HepG2 (cell line): ENCODE data around the gene FAM76A. TPM values are rescaled to one million over a fixed set of nuclear protein-coding genes. Genes with fewer than 3 reads are reported as not detected.
"Not testable (repeated sequence)": the region's sequence is repeated elsewhere in the genome, so short reads cannot be mapped to it uniquely, and the experiment has no call there.

Experiments
- ATAC-seq: fragments of 200-7000 bp; cut with Tn5 transposase; 3 replicates; pipeline ENCODE4 v1.9.1; 2020; ENCODE audit warnings: mild to moderate bottlenecking, moderate library complexity
- BruUV-seq: library from RNA; stranded (reverse); fragments of 400-500 nt; replicated peaks from 2 replicates; lab custom pipeline; 2021; lab: Mats Ljungman, UMichigan
- CTCF ChIA-PET: fragments of 300-600 bp; formaldehyde crosslinking; extraction: SDS; loops from one replicate; lab custom pipeline; 2021; ENCODE audit warnings: low total read pairs, inconsistent platforms, low intra/inter-chr PET ratio; lab: Yijun Ruan, JAX
- POLR2A ChIA-PET: fragments of 350-600 bp; sonication (Branson Sonifier 250); formaldehyde crosslinking; loops from one replicate; lab custom pipeline; 2020; ENCODE audit warnings: antibody characterized with exemption, inconsistent platforms; lab: Yijun Ruan, JAX
- DNase-seq: peaks from one replicate; pipeline ENCODE4 v3.0.0-alpha.2; 2015; ENCODE audit warnings: low spot score
- FAIRE-seq: peaks from 3 replicates; lab custom pipeline; 2011; peaks lifted over from hg19 to GRCh38; lab: Jason Lieb, UNC
- H2AFZ ChIP-seq: one replicate; pipeline ENCODE4 v1.6.1; 2011; ENCODE audit warnings: low read length, inconsistent platforms
- H3K27ac ChIP-seq: fragments of 300-600 bp; 3 replicates; pipeline ENCODE4 v1.8.0; 2011; ENCODE audit warnings: mixed run types, mild to moderate bottlenecking, mixed read lengths, low read length, inconsistent platforms; ENCODE audit not compliant: insufficient read depth; ENCODE audit errors: extremely low read length
- H3K27me3 ChIP-seq, 2 experiments: fragments of 200-600 bp in 1 of 2; 2 replicates in 1 of 2; 3 replicates in 1 of 2; pipeline versions ENCODE4 v1.6.0 to v1.8.0; 2011; ENCODE audit warnings: low read length in 2 of 2, mild to moderate bottlenecking in 2 of 2, moderate library complexity in 2 of 2, inconsistent platforms in 1 of 2; ENCODE audit not compliant: insufficient read depth in 2 of 2, control insufficient read depth in 1 of 2
- H3K36me3 ChIP-seq, 2 experiments: fragments of 200-600 bp in 1 of 2; replicated peaks in 1 of 2; 2 replicates in 1 of 2; 3 replicates in 1 of 2; pipeline versions ENCODE4 v1.5.1 to v1.8.0; 2011; ENCODE audit warnings: low read length in 2 of 2, inconsistent platforms in 1 of 2; ENCODE audit not compliant: insufficient read depth in 2 of 2, control insufficient read depth in 1 of 2
- H3K4me1 ChIP-seq: 2 replicates; pipeline ENCODE4 v1.5.1; 2012; ENCODE audit warnings: low read length, inconsistent platforms; ENCODE audit not compliant: insufficient read depth
- H3K4me2 ChIP-seq: 2 replicates; pipeline ENCODE4 v1.6.0; 2011; ENCODE audit warnings: low read depth, low read length, inconsistent platforms
- H3K4me3 ChIP-seq, 3 experiments: fragments of 200-600 bp in 1 of 3; sonication (generic), shearing (Covaris generic) in 1 of 3; replicated peaks in 1 of 3; 2 replicates each; pipeline ENCODE4 v1.5.1; 2011 to 2016; ENCODE audit warnings: low read length in 3 of 3, inconsistent platforms in 2 of 3, low read depth in 2 of 3, mild to moderate bottlenecking in 2 of 3, control low read depth in 1 of 3, mixed read lengths in 1 of 3; ENCODE audit not compliant: insufficient read depth in 1 of 3
- H3K79me2 ChIP-seq: one replicate; pipeline ENCODE4 v1.6.1; 2011; ENCODE audit warnings: low read length, inconsistent platforms; ENCODE audit not compliant: insufficient read depth
- H3K9ac ChIP-seq: 2 replicates; pipeline ENCODE4 v1.6.0; 2011; ENCODE audit warnings: mild to moderate bottlenecking, low read depth, low read length, inconsistent platforms; ENCODE audit not compliant: insufficient read depth
- H3K9me3 ChIP-seq: 2 replicates; pipeline ENCODE4 v1.5.1; 2012; ENCODE audit warnings: mild to moderate bottlenecking, low read length
- H4K20me1 ChIP-seq: 2 replicates; pipeline ENCODE4 v1.6.0; 2011; ENCODE audit warnings: inconsistent platforms, mild to moderate bottlenecking, low read length, moderate library complexity; ENCODE audit not compliant: insufficient read depth
- ZNF280D ChIP-seq: sonication (generic); formaldehyde crosslinking; IDR thresholded peaks from 2 replicates; pipeline ENCODE4 v1.5.1; 2020; ENCODE audit warnings: mild to moderate bottlenecking, missing genetic modification reagents
- WGBS: methylation state at CpG from one replicate; pipeline ENCODE4 v1.1.6; 2017; ENCODE audit warnings: low lambda C conversion rate; 5-methylcytosine and 5-hydroxymethylcytosine counted together
- in situ Hi-C: cut with HindIII; loops from 2 replicates; pipeline ENCODE4 v1.10.0; 2017; ENCODE audit warnings: low pct_unique_long_range_greater_than_20kb; ENCODE audit not compliant: extremely low pct_ligation_motif_present
- intact Hi-C: fragments of 100-400 bp; cut with micrococcal nuclease; formaldehyde crosslinking; loops from one replicate; pipeline ENCODE4 v1.10.0; 2022; ENCODE audit not compliant: unreplicated experiment
- polyA plus RNA-seq, 8 experiments: library from polyadenylated mRNA; depleted of rRNA in 3 of 8; stranded (reverse) in 7 of 8; unstranded in 1 of 8; fragments of >200 nt; fragmentation: Illumina TruSeq in 4 of 8; extraction: Trizol in 4 of 8; gene quantifications; 2 replicates each; pipeline versions ENCODE4 v1.2.1 to v1.2.3, GENCODE V29; 2011 to 2016; ENCODE audit warnings: low read depth in 4 of 8, missing spikeins in 1 of 8, mixed read lengths in 1 of 8; ENCODE audit not compliant: insufficient read depth in 1 of 8
- total RNA-seq, 5 experiments: library from RNA; depleted of rRNA; stranded (reverse); fragments of >200 nt; fragmentation: Illumina TruSeq; extraction: Trizol; gene quantifications; 2 replicates each; pipeline ENCODE4 v1.2.3, GENCODE V29; 2016; ENCODE audit warnings: low read depth in 1 of 5

The FAM76A gene
- total and polyA plus RNA-seq, 2 of the 13 experiments (the other 11 are each of a cell fraction or from before 2014, with no cell fraction given), result 4.2 to 15.7 TPM

GRCh38 chr1:27680225-27680791 is 45.5 kb upstream of the FAM76A start:
- H4K20me1 ChIP-seq, in situ Hi-C loops, FAIRE-seq, H3K27ac ChIP-seq, ATAC-seq, H2AFZ ChIP-seq, H3K9ac ChIP-seq, H3K4me2 ChIP-seq, DNase-seq, POLR2A ChIA-PET, H3K4me3 ChIP-seq, BruUV-seq, CTCF ChIA-PET, H3K36me3 ChIP-seq, intact Hi-C loops, H3K27me3 ChIP-seq, H3K79me2 ChIP-seq: not testable (repeated sequence)
- H3K9me3 ChIP-seq, result peaks cover 26% of the 10 kb centered on the region
- no CpG with 5 or more reads among the region's 2 CpGs for WGBS
- peaks cover 23% of the 10 kb centered on the region for H3K4me1 ChIP-seq

- H4K20me1 ChIP-seq, H3K4me3 ChIP-seq, CTCF ChIA-PET, H3K27ac ChIP-seq, FAIRE-seq, H3K79me2 ChIP-seq, DNase-seq, in situ Hi-C loops, H2AFZ ChIP-seq, H3K36me3 ChIP-seq, H3K27me3 ChIP-seq, BruUV-seq, ATAC-seq, H3K9ac ChIP-seq, H3K4me2 ChIP-seq, intact Hi-C loops: not testable (repeated sequence)
- POLR2A ChIA-PET, result interaction anchor here (1.0 kb wide), 1 partner anchor 10 kb away, joined by 3 read pairs; the partner anchor contains the start of gene IFI6
- Histone ChIP-seq H3K9me3 (peaks cover 26% of the 10 kb centered on the region), H3K4me1 (peaks cover 33% of the 10 kb centered on the region)
- TF ChIP-seq ZNF280D (CRISPR knock-in tag), result 0 out of 2 replicates have a peak, but pooled peaks have one; percentile 25
- 78% methylated on average over 4 of the region's 4 CpGs for WGBS
Measured at GRCh38 chr1:27681580-27681979, 44.2 kb upstream of the FAM76A start.
